ENCODE measurements around the gene SGCE. TPM values are rescaled to one million over a fixed set of nuclear protein-coding genes. Genes with fewer than 3 reads are reported as not detected.

SGCE gene
- total and polyA plus RNA-seq, 12 donors = 32.2 to 230 (median 142) TPM

- WGBS, 4 donors = 73 to 83% (median 80%) methylated on average over 2 of the region's 2 CpGs
- Histone ChIP-seq H3K27ac (peak overlapping the region in 2 of 5 donors; percentile 13 to 18), H3K4me1 (replicated peaks in 1 of 2) (peaks cover 9 to 34% of the 10 kb centered on the region in 2 donors), H3K27me3 (no peaks in the 10 kb centered on the region), H3K9me3 (replicated peaks in 1 of 3) (no peaks in the 10 kb centered on the region), H3K4me3 (no peak overlapping the region), H3K36me3 (replicated peaks in 1 of 2) (no peaks in the 10 kb centered on the region)
- intact Hi-C loops (cut with DNase I) = no loop called here
- no peak for TF ChIP-seq POLR2A (IDR thresholded peaks at IDR 0.05)
- TF ChIP-seq, protein P1, sequence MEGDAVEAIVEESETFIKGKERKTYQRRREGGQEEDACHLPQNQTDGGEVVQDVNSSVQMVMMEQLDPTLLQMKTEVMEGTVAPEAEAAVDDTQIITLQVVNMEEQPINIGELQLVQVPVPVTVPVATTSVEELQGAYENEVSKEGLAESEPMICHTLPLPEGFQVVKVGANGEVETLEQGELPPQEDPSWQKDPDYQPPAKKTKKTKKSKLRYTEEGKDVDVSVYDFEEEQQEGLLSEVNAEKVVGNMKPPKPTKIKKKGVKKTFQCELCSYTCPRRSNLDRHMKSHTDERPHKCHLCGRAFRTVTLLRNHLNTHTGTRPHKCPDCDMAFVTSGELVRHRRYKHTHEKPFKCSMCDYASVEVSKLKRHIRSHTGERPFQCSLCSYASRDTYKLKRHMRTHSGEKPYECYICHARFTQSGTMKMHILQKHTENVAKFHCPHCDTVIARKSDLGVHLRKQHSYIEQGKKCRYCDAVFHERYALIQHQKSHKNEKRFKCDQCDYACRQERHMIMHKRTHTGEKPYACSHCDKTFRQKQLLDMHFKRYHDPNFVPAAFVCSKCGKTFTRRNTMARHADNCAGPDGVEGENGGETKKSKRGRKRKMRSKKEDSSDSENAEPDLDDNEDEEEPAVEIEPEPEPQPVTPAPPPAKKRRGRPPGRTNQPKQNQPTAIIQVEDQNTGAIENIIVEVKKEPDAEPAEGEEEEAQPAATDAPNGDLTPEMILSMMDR (IDR thresholded peaks at IDR 0.05) = no peak
- DNase-seq = no peak
These were observed 22.2 kb downstream of the SGCE start for GRCh38 chr7:94633687-94634086.

GRCh38 chr7:94633014-94633341 is 23.0 kb downstream of the SGCE start:
- no peaks in the 10 kb centered on the region for H3K36me3 ChIP-seq (replicated peaks in 1 of 2)
- no peaks in the 10 kb centered on the region for H3K9me3 ChIP-seq (replicated peaks in 1 of 3)
- intact Hi-C loops (cut with DNase I) = no loop called here
- 46 to 64% (median 57%) methylated on average over 4 of the region's 4 CpGs for WGBS, 4 donors
- TF ChIP-seq, protein P1 (IDR thresholded peaks at IDR 0.05) = no peak
- no peak for TF ChIP-seq POLR2A (IDR thresholded peaks at IDR 0.05)
- H3K4me1 ChIP-seq (replicated peaks in 1 of 2) = peaks cover 9 to 34% of the 10 kb centered on the region in 2 donors
- peak overlapping the region in 4 of 5 donors; percentile 13 to 38 (median 19) for H3K27ac ChIP-seq
- no peak overlapping the region for H3K4me3 ChIP-seq
- no peak for DNase-seq
- no peaks in the 10 kb centered on the region for H3K27me3 ChIP-seq

DNA sequence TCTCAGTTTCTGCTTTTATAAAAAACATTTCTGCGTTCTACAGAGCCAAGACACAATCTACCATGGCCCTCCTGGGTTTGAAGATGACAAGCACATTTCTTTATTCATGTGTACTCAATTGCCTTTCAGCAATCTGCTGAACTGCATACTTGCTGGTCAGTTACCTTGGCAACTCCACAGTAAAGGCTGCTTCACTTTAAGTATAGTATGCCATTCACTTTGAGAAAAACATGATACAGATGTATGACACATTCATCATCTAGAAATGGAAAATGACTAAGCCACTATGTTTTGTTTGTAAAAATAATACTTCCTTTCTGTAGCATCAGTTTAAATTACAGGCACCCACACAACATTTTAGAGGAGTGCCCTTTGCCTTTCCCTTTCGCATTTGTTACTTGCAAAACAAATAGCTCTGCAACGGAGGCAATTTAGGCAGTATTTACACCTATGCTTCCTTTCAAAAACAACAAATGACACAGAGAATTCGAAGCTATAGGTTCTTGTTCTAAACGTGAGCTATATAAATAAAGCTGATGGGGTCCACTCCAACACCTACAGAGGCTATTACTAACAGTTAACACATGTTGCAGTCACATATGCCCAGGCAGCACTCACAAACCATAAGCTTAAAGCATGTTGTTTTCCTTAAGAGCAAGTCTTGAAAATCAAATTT is 23.5 kb downstream of the SGCE start:
- H3K4me3 ChIP-seq = no peak overlapping the region
- no peaks in the 10 kb centered on the region for H3K9me3 ChIP-seq (replicated peaks in 1 of 3)
- no peaks in the 10 kb centered on the region for H3K36me3 ChIP-seq (replicated peaks in 1 of 2)
- 32 to 45% (median 35%) methylated on average over 5 of the region's 5 CpGs for WGBS, 4 donors
- peaks cover 9 to 29% of the 10 kb centered on the region in 2 donors for H3K4me1 ChIP-seq (replicated peaks in 1 of 2)
- no peaks in the 10 kb centered on the region for H3K27me3 ChIP-seq
- no peak for TF ChIP-seq POLR2A (IDR thresholded peaks at IDR 0.05)
- TF ChIP-seq, protein P1 (IDR thresholded peaks at IDR 0.05) = no peak
- intact Hi-C loops (cut with DNase I) = no loop called here
- peak overlapping the region in 4 of 5 donors; percentile 13 to 38 (median 19) for H3K27ac ChIP-seq
- DNase-seq = no peak

DNA sequence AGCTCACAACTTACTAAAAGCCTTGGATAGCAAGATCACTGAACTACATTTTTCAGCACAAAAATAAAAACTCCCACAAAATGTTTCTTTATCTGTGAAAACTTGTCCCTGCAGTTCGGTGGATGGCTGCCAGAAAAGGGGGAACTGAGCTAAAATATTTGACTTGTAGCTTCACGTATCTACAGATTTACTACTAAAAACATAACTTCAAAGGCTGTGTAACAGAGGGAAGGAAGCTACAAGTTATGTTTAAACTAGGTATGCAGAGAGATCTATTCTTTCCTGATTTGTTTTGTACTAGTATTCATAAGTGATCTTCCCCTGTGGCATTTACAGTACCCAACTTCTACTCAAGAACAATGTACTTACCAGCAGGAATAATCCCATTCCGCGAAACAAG is 25.1 kb downstream of the SGCE start:
- H3K9me3 ChIP-seq (replicated peaks in 1 of 3) = no peaks in the 10 kb centered on the region

More for the DNA sequence above, 25.1 kb downstream of the SGCE start:
- Histone ChIP-seq H3K36me3 (replicated peaks in 1 of 2) (no peaks in the 10 kb centered on the region), H3K27ac (peak overlapping the region in 1 of 5 donors; percentile 7), H3K27me3 (no peaks in the 10 kb centered on the region), H3K4me1 (replicated peaks in 1 of 2) (peaks cover 8 to 16% of the 10 kb centered on the region in 2 donors), H3K4me3 (no peak overlapping the region)
- TF ChIP-seq, protein P1 (IDR thresholded peaks at IDR 0.05) = no peak
- no peak for TF ChIP-seq POLR2A (IDR thresholded peaks at IDR 0.05)
- 49 to 56% (median 50%) methylated on average over 4 of the region's 4 CpGs for WGBS, 4 donors
- DNase-seq = peak in 5 of 7 donors; percentile 37 to 66 (median 53)
- intact Hi-C loops (cut with DNase I) = no loop called here
